ENCODE measurements around the gene CNPPD1. TPM values are rescaled to one million over a fixed set of nuclear protein-coding genes. Genes with fewer than 3 reads are reported as not detected.

CNPPD1 gene
- 82.8 and 84.3 TPM in 2 replicates for total RNA-seq

DNA sequence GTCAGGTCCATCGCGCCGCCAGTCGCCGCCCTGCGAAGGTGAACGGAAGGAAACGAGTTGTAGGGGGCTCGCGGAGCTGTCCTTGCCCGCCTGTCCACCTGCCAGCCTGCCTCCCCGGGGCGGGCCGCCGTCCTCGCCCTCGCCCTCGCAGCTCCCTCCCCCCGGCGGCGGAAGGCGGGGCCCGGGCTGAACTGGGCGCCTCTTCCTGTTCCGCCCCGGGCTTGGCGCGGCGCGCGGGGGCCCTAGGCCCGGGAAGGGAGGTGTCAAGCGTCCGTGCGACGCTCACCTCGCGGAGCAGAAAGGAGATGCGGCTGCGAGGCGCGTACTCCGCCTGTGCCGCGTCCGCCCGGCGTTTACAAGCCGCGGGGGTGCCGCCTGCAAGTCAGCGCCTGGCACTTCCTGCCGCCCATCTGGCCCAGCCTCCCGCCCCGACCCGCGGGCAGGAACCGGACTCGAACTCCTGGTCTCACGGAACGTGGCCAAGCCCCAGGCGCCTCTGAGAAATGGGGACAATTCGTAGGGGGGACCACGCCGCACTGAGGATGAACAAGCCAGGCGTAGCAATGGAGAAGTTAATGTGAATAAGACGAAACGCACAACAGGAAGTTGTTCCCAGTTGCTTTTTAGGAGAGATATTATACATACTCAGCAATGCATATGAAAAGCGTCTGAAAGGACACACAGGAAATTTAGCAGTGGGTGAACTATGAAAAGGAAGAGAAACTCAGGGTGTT, at the start of gene CNPPD1:
Gene CNPPD1 (minus strand): TSS at position 108 of the 734 bp plus-strand sequence. CDS start 97 bp downstream, at position 11.
- intact Hi-C loops (cut with micrococcal nuclease): loop anchor here (1.0 to 5.0 kb wide), 14 partner anchors 17 to 960 kb away; partner anchors contain the start of genes AAMP, ABCB6, ARPC2 and CNOT9

DNA sequence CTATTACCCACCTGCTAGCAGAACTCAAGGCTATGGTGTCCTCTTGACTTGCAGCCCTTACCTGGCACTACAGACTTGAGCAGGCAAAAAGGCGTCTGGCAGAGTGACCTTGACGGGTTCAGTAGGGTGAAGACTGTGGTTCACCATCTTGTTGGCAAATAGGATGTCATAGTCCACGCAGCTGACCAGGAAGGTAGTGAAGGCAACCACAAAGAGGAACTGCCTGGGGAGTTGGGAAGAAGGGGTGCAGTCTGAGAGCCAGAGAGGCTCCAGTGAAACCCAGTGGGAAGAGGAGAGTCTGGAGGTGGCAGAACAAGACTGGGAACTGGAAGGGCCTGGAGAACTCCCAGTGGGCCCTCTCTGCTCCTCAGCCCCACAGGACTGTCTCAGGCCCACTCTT, 48.6 kb upstream of the CNPPD1 start:
- intact Hi-C loops (cut with micrococcal nuclease): loop anchor here (5.0 kb wide), 3 partner anchors 317 to 1008 kb away; partner anchors contain the start of genes ARPC2, CHPF, STK11IP and TMEM198

DNA sequence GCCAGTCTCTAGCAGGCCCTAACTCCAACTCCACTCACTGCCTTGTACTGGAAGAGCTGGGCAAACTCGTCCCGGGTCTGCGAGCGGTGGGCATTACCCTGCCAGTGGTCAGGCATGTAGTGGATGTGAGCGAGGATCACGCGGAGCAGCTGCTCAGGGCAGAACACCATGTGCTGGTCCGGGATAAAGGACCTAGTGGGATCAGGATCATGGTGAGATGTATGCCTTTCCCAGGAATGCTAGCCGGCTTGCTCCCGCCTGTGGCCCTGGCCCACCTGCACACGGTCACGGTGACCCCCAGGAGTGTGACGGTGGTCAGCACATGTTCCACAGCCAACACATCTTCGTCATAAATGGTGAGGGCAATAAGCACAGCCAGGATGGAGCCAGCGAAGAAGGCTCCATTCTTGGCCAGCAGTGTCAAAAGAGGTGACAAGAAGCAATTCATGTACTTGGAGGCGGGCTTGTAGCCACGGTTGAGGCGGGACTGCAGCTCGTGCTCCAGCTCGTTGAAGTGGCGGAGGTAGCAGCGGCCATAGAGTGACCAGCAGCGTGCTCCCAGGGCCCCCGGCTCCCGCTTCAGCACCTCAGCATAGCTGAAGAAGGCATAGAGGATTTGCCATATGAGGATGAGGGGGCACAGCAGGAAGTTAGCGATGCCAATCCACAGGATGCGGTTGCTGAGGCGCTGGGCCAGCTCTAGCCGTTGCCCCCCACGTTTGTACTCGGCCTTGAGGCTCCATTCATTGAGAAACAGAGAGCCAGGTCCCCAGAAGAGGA, 47.3 kb upstream of the CNPPD1 start:
- intact Hi-C loops (cut with micrococcal nuclease): no loop called here

DNA sequence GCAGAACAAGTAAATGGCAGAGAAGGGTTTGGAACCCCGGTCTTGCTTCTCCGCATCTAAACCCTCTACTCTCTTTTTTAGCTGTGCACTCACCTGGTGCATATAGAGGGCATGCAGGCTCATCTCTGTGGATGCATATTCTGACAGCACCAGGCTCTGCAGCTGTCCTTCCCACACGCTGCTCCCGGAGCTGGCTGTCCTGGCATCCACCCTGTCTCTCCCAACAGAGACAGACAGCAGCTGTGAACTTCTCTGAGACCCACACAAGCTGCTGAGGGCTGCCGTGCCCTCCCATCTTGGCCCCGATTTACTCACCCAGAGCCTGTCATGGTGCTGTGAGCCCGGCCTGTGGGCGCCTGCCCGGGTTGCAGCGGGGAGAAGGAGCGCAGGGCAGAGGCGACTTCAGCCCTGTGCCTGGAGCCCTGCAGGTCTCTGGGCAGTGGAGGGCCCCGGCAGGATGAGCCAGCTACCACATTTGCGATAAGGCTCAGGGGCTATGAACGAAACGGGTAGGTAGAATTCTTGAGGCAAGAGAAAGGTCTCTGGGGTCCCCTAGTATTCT, 45.3 kb upstream of the CNPPD1 start:
- intact Hi-C loops (cut with micrococcal nuclease): no loop called here

DNA sequence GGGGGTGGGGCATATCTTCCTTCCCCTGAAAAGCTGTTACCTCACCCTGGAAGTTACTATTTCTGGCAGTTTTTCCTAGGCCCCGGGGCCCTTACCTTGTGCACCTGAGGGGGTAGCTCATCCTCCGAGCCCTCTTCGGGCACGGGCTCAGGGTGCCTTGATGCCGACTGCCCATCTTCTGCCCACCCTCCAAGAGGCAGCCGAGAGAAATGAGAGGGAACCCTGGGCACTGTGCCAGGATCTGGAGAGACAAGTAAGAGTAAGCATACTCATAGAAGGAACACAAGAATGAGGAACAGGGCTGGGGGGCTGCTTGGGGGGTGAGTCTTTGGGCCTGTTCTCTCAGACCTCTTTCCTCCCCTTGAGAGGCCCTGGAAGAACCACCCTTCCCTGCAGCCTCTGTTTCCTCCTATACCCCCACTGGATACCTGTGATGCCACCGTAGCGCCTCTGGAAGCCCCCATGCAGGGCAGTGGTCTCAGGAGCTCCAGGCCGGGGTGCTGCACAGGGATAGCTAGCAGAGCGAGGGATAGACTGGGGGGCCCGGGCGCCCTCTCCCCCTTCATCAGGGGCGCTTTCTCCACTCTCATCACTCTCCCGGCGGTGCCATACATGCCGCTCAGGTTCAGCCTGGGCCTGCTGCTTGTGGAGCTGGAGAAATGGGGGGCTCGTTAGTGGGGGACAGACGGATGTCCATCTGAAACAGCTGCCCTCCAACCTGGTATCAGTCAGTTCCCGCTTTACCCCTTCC, 44.1 kb upstream of the CNPPD1 start:
- intact Hi-C loops (cut with micrococcal nuclease): no loop called here

DNA sequence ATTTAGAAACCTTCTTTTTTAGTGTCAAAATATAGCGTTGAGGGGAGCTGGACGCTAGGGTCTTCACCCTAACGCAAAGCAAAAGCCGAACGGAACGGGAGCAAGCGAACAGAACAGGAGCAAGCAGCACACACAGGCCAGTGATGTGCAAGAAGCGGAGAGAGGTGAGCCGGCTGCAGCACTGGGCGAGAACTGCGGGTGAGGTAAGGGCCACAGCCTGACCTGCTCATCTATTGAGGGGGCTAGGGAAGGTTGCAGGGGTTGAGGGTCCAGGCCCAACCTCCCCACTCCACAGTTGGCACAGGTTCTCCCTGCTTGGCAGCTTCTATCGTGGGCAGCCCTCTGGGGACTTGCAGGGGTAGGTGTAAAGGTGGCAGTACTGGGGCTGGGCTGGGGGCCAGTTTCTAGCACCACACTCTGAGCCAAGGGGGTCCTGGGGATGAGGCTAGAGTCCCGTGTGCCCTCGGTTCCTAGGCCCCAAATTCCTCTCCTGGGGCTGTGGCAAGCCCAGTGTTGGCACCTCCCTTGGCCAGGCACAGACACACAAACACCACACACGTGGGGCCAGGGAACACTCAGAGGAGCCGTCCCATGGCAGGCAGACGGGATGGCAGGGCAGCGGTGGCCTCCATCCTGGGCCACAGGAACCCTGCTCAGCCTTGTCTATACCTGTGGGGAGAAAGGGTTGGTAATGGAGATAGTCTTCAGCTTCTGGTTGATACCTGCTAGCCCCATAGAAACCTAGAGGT, 43.2 kb upstream of the CNPPD1 start:
- intact Hi-C loops (cut with micrococcal nuclease): loop anchor here (1.0 to 2.0 kb wide), 9 partner anchors 9 to 323 kb away; partner anchors contain the start of genes ANKZF1, ATG9A, CNPPD1 and GLB1L

DNA sequence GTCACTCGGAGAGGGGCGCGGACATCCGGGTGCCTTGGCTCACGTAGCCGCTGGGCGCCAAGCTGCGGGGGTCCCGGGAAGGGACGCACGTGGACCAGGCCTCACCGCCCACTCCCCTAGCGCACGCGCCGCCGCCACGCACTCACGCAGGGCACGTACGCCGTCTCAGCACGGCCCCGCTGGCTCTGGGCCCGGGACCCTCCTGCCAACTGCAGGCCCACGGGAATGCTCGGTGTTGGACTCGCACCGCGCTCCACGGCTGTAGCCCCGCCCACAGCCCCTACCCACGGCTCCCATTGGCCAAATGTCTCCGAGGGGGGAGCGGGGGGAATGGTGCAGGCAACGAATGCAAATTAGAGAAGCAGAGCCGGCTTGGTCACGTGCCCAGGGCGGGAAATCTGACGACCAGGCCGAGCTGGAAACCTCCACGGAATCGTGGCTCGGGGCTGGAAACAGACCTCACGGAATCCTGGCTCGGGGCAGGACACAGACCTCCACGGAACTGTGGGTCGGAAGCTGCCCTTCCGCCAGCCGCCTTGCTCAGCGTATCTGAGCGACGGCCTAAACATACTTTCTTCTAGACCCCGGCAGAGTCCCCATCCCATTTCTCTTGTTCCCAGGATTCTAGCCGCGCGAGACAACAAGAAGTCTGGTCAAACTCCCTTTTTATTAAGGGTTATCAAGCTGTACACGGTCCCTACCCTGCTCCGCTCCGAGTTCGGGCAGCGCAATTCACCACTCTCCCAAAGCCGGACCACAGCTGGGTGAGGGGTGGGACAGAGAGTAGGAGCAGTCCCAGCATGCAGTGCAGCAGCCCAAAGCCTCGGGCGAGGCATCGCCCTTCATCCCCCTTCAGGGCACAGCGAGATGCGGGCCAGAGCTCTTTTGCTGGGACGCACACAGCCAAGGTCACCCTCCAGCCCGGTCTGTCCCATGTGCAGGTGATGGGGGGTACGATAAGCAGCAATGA, 42.3 kb upstream of the CNPPD1 start, which contains the start of gene ABCB6:
Gene ABCB6 (minus strand): TSS at position 227 of the 970 bp plus-strand sequence. CDS start 285 bp downstream, outside the sequence.
- intact Hi-C loops (cut with micrococcal nuclease): loop anchor here (1.0 to 2.0 kb wide), 10 partner anchors 10 to 322 kb away; partner anchors contain the start of genes ANKZF1, ATG9A, CNPPD1 and DNAJB2

DNA sequence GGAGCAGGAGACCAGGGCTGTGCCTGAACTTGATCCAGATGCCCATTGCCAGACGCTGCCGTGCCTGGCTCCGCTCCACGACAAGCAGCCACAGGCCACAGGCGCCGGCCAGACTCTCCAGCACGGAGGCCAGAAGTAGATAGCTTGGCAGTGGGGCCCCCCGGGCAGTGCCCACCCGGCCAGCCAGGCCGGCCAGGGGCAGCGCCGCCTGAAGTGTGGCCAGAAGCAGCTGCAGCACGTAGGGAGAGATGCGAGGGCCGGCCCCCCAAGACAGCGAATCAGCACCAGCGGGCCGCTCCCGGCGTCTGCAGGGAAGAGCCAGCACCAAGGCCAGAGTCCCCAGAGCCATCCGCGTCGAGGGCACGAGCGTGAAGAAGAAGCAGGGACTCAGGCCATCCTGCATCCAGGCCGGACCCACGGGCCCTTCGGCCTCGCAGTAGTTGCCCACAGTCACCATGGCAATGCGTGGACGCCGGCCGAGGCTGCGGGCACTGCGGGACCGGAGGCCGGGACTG, 41.5 kb upstream of the CNPPD1 start:
- intact Hi-C loops (cut with micrococcal nuclease): loop anchor here (1.0 to 2.0 kb wide), 5 partner anchors 41 to 321 kb away; partner anchors contain the start of genes CNPPD1, DNAJB2, GMPPA and NHEJ1

DNA sequence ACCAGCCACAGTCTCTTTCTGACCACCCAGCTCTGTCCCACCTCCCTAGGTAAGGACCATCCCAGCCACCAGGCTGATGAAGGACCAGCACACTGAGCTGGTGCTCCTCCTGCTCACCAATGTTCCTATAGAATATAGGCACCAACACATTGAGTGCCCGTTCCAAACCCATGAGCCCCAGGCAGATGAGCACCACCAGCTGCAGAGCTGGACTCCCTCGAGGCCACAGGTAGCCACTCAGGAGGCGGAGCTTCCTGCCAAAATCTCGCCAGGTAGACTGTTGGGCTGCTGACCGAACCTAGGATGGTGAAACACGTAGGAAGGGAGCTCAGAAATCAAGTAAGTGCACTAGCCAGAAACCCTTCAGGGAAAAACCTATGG, 39.8 kb upstream of the CNPPD1 start:
- intact Hi-C loops (cut with micrococcal nuclease): no loop called here

DNA sequence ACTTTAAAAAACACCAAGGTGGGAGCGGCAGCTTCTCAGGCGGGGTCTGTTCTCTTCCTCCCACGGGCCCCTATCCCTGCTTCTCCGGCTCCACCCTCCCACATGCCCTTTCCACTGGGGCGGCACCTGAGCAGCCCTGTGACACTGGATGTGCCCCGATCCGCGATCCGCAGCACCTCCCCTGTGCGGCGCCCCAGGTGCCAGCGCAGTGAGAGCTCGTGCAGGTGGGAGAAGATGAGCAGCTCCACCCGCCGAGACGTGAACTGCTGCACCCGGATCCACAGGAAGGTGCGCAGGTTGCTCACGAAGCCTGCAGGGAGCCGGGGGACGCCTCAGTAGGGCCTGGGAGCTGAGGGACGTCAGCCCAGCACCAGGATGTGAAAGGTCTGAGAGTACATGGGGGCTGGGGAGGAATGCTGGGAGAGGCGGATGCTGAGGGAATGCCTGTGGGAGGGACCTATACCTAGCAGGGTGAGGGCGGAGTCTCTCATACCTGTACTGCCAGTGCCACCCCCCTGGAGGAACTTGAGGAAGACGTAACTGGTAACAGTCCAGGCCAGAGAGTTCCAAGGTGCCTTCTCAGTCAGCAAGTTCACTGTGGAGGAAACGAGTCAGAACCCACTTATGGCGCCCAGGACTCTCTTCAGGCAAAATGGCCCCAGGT, 39.3 kb upstream of the CNPPD1 start:
- intact Hi-C loops (cut with micrococcal nuclease): no loop called here

DNA sequence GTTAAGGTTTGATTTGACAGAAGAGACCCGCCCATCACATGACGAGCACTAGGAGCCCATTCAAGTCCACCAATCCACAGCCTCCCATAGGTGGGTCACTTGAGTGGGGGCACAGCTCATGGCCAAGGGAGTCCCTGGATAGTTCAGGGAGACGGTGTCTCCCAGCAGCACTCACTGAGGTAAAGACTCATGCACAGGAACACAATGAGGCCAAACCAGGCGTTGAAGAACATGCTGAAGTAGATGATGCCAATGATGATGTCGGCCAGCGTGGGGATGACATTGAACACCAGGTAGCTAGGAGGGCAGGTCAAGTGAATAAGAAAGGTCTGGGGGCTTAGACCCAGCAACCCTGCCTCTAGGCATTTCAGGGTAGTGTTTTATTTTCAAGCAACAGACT, 38.1 kb upstream of the CNPPD1 start:
- intact Hi-C loops (cut with micrococcal nuclease): no loop called here

DNA sequence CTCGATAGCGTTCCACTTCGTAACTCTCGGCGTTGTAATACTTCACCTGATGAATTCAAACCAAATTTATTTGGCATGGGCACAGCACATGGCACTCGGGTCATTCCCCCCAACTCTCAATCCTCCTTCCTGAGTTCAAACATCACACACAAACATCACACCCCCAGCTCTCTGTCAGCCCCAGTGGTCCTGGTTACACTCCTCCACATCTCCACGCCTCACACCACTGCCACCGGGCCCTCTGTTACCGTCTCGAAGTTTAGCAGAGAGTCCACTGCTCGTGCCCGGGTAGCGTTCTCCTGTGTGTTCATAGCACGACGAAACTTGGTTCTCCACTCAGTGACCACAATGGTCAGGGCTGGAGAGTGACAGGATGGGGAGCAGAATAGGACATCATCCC, 37.4 kb upstream of the CNPPD1 start:
- intact Hi-C loops (cut with micrococcal nuclease): no loop called here

DNA sequence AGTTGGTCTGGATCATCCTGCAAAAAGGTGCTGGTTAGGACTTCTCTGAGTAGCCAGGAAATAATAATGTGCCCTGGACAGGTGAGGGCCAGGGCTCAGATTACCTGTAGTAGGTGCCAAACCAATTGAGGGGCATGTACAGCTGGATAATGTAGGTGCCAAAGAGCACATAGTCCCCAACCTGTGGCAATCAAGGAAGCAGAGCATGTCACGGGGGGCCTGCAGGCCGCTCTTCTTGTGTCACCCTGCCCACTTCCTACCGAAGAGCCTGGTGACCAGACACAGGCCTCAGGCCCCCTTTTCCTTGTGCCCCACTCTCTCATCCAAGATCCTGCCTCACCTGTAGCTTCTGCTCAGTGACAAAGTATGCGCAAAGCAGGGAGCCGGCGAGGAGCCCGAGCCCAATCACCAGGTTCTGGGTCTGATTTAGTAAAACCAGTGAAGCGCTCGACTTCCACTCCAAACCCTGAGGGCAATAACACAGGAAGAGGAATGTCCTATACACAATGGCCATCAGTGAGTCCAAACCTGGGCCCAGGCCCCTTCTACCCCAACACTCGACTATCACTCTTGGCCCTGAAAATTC, 36.9 kb upstream of the CNPPD1 start:
- intact Hi-C loops (cut with micrococcal nuclease): no loop called here

DNA sequence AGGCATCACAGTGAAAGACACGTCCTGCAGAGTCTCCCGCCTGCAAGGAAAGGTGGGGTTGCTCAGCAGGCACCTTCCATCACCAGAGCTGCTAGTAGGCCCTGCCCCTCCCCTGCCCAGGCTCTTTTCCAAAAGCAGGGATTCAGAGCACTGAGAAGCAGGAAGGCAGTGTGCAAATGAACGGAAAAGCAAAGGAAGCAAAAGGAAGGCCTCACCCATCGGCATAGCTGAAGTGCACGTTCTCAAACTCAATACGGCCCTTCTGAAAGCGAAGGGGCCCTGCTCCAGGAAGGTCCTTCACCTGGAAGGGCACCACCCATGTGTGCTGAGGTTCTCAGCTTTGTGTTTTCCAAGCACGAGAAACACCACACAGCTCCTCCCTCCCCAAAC, 36.3 kb upstream of the CNPPD1 start:
- intact Hi-C loops (cut with micrococcal nuclease): no loop called here

DNA sequence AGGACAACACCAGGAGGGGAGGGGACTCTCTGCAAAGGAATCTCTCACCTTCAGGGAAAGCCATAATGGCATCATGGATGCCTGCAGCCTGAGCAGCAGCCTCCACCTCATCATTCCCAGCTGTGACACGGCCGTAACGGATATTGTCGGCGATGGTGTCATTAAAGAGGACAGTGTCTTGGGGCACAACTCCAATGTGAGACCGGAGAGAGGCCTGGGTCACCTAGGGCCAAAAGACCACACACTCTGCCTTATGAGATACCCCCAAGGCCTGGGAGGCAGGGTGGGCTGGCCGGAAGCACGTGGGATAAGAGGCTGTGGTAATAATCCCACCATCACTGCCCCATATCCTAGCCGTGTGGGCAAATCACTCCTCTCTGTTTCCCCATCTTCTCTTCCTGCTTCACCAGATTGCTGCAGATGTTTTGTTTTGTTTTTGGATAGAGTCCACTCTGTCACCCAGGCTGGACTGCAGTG, 34.2 kb upstream of the CNPPD1 start:
- intact Hi-C loops (cut with micrococcal nuclease): loop anchor here (1.0 kb wide), 5 partner anchors 34 to 153 kb away; partner anchors contain the start of genes DNAJB2 and NHEJ1

DNA sequence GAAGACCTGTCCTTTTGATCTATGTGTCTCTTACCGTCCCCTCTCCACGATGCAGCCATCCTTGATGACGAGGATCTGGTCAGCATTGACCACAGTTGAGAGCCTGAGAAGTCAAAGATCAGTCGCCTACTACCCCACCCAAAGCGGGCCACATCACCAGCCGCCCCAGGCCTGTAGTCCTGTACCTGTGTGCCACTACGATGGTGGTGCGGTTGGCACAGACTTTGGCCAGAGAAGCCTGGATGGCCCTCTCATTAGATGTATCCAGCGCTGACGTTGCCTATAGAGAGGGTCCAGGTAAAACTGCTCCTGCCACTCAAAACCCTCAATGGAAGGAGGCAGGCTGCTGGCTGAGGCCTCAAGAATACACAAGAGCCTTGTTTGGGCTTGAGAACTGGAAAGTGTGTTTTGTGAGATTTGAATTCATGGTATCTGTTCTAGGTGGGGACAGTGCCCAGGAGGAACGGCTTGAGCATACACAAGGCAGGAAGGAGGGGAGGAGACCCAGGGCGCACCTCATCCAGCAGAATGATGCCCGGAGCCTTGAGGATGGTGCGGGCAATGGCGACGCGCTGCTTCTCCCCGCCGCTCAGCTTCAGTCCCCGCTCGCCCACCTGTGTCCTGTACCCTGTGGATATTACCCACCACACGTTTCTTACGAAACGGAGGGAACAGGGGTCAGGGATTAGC, 33.6 kb upstream of the CNPPD1 start:
- intact Hi-C loops (cut with micrococcal nuclease): no loop called here

All from T-helper 1 cell treated with Interleukin-12 subunit alpha and Interleukin-12 subunit beta and Interleukin-4 antibody, amounts not matched to agents 30 ng/mL and 1 ng/mL, for 36 hours (primary cell).